Liver (tissue), 3 donors: ENCODE data around the gene FAT2.

Experiments used
- EGR1 ChIP-seq, 2 donors: IDR thresholded peaks; 2 replicates each; pipeline ENCODE4 v1.6.1; 2016 to 2018; ENCODE audit warnings: antibody characterized with exemption in 2 of 2, low read depth in 2 of 2
- GABPA ChIP-seq, 2 donors: IDR thresholded peaks in 1 of 2; conservative IDR thresholded peaks in 1 of 2; 2 replicates each; pipeline ENCODE4 v1.6.1; 2016; ENCODE audit warnings: antibody characterized with exemption in 2 of 2, mild to moderate bottlenecking in 1 of 2, moderate library complexity in 1 of 2
- NR2F2 ChIP-seq: IDR thresholded peaks from 2 replicates; pipeline ENCODE4 v1.6.1; 2016; ENCODE audit warnings: antibody characterized with exemption
- RAD21 ChIP-seq, 2 donors: IDR thresholded peaks; 2 replicates each; pipeline ENCODE4 v1.6.1; 2016; ENCODE audit warnings: antibody characterized with exemption in 2 of 2, mild to moderate bottlenecking in 2 of 2
- SP1 ChIP-seq: IDR thresholded peaks from 2 replicates; pipeline ENCODE4 v1.6.1; 2018; ENCODE audit warnings: antibody characterized with exemption, mild to moderate bottlenecking
- TAF1 ChIP-seq: conservative IDR thresholded peaks from 2 replicates; pipeline ENCODE4 v1.6.1; 2016; ENCODE audit warnings: antibody characterized with exemption, mild to moderate bottlenecking
- YY1 ChIP-seq: IDR thresholded peaks from 2 replicates; pipeline ENCODE4 v1.6.1; 2016; ENCODE audit warnings: antibody characterized with exemption, mild to moderate bottlenecking
- TF ChIP-seq, protein P1 (sequence below): fragments of 150-350 bp; IDR thresholded peaks from 2 replicates; pipeline ENCODE4 v1.5.1; 2017; ENCODE audit warnings: improper control_type of control experiment, low read depth, low read length; ENCODE audit not compliant: missing input control
- TF ChIP-seq, protein P2 (sequence below): IDR thresholded peaks from 2 replicates; pipeline ENCODE4 v1.6.1; 2016; ENCODE audit warnings: antibody characterized with exemption
- TF ChIP-seq, protein P3 (sequence below): IDR thresholded peaks from 2 replicates; pipeline ENCODE4 v1.6.1; 2016; ENCODE audit warnings: antibody characterized with exemption, mild to moderate bottlenecking
- TF ChIP-seq, protein P4 (sequence below): IDR thresholded peaks from 2 replicates; pipeline ENCODE4 v1.6.1; 2016; ENCODE audit warnings: antibody characterized with exemption
- donor health status: healthy.
- donor health status: healthy.

DNA sequence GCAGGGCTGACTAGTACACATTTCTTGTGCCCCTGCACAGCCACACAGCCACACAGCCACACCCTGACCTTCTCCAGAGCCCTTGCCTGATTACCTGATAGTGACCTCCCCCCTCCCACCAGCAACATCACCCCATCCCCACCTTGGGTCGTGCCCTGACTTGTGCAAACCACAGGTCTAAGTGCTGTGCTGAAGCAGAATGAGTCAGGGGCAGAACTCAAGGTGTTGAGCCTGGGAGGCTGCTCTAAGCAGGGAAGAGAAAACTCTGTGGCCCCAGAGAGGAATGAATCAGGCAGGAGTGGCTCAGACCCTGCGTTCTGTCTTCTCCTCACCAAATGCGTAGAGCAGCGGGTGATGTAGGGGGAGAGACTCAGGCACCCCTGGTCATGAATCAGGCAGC lies 24.3 kb upstream of the FAT2 start:
- TF ChIP-seq, protein P1, sequence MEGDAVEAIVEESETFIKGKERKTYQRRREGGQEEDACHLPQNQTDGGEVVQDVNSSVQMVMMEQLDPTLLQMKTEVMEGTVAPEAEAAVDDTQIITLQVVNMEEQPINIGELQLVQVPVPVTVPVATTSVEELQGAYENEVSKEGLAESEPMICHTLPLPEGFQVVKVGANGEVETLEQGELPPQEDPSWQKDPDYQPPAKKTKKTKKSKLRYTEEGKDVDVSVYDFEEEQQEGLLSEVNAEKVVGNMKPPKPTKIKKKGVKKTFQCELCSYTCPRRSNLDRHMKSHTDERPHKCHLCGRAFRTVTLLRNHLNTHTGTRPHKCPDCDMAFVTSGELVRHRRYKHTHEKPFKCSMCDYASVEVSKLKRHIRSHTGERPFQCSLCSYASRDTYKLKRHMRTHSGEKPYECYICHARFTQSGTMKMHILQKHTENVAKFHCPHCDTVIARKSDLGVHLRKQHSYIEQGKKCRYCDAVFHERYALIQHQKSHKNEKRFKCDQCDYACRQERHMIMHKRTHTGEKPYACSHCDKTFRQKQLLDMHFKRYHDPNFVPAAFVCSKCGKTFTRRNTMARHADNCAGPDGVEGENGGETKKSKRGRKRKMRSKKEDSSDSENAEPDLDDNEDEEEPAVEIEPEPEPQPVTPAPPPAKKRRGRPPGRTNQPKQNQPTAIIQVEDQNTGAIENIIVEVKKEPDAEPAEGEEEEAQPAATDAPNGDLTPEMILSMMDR: no peak
- TF ChIP-seq RAD21 (IDR thresholded peaks at IDR 0.05) (no peak), YY1 (no peak), EGR1 (IDR thresholded peaks at IDR 0.05; ENCODE audit: low read depth in 2 of 2) (no peak), SP1 (no peak), GABPA (IDR thresholded peaks at IDR 0.05 in 1 of 2, conservative IDR thresholded peaks at IDR 0.05 in 1 of 2) (no peak), NR2F2 (no peak), TAF1 (no peak)
- TF ChIP-seq, protein P2, sequence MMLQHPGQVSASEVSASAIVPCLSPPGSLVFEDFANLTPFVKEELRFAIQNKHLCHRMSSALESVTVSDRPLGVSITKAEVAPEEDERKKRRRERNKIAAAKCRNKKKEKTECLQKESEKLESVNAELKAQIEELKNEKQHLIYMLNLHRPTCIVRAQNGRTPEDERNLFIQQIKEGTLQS: no peak
- TF ChIP-seq, protein P3, sequence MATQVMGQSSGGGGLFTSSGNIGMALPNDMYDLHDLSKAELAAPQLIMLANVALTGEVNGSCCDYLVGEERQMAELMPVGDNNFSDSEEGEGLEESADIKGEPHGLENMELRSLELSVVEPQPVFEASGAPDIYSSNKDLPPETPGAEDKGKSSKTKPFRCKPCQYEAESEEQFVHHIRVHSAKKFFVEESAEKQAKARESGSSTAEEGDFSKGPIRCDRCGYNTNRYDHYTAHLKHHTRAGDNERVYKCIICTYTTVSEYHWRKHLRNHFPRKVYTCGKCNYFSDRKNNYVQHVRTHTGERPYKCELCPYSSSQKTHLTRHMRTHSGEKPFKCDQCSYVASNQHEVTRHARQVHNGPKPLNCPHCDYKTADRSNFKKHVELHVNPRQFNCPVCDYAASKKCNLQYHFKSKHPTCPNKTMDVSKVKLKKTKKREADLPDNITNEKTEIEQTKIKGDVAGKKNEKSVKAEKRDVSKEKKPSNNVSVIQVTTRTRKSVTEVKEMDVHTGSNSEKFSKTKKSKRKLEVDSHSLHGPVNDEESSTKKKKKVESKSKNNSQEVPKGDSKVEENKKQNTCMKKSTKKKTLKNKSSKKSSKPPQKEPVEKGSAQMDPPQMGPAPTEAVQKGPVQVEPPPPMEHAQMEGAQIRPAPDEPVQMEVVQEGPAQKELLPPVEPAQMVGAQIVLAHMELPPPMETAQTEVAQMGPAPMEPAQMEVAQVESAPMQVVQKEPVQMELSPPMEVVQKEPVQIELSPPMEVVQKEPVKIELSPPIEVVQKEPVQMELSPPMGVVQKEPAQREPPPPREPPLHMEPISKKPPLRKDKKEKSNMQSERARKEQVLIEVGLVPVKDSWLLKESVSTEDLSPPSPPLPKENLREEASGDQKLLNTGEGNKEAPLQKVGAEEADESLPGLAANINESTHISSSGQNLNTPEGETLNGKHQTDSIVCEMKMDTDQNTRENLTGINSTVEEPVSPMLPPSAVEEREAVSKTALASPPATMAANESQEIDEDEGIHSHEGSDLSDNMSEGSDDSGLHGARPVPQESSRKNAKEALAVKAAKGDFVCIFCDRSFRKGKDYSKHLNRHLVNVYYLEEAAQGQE: no peak
- TF ChIP-seq, protein P4, sequence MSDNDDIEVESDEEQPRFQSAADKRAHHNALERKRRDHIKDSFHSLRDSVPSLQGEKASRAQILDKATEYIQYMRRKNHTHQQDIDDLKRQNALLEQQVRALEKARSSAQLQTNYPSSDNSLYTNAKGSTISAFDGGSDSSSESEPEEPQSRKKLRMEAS: no peak
